Renal cortical epithelial cell (primary cell): ENCODE results near the gene MAPK14. TPM values are rescaled to one million over a fixed set of nuclear protein-coding genes. Genes with fewer than 3 reads are reported as not detected.
A peak's percentile ranks its signal among the peaks of the same experiment; 100 is the strongest.

Experiments used
- DNase-seq: peaks from one replicate; pipeline ENCODE4 v3.0.0-alpha.2; 2011; ENCODE audit warnings: low read depth
- total RNA-seq: library from RNA; depleted of rRNA; stranded (reverse); fragments of >200 nt; gene quantifications from 2 replicates; pipeline ENCODE4 v1.2.3, GENCODE V29; 2014

MAPK14 gene
- total RNA-seq, 1 donor from 2014 or later: 86.7 TPM

DNA sequence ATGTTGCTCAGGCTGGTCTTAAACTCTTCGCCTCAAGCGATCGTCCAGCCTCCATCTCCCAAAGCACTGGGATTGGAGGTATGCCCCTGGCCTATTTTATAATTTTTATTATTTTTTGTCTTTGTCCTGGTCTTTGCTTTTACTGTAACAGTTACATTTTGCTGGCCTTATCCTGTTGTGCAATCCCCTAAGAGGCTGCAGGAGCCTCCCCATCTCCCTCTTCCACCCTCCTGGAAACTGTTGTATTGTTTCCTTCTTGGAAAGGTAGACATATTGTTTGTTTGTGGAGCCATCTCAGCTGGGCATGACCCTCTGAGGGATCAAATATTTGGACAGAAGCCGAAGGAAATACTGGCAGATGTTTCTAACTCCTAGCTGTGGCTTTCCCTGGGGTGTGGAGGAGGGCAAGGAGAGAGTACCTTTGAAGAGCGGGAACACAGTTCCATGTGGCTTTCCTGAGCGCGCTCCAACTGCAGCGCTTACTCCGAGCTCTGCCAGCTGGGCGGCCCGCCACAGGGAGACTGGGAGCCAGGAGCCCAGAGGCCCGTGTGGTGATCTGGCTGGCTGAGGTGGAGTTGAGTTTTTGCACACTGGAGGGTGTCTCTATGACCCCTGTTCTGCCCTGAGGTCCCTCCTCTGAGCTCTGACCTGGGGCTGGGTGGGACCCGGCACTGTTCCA is 107.6 kb downstream of the MAPK14 start:
- DNase-seq: no peak

GRCh38 chr6:36136034-36136433 is 108.4 kb downstream of the MAPK14 start:
- no peak for DNase-seq

DNA sequence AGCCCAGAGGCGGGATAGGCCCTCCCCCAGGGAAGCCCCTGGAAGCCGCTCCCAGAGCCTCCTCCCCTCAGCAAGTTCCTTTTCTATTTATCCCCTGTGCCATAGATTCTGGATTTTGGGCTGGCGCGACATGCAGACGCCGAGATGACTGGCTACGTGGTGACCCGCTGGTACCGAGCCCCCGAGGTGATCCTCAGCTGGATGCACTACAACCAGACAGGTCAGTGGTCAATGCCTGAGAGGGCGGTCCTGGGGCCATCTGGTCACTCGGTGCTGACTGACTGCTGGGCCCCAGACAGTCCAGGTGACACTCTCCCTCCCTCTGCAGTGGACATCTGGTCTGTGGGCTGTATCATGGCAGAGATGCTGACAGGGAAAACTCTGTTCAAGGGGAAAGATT is 108.9 kb downstream of the MAPK14 start:
- no peak for DNase-seq

DNA sequence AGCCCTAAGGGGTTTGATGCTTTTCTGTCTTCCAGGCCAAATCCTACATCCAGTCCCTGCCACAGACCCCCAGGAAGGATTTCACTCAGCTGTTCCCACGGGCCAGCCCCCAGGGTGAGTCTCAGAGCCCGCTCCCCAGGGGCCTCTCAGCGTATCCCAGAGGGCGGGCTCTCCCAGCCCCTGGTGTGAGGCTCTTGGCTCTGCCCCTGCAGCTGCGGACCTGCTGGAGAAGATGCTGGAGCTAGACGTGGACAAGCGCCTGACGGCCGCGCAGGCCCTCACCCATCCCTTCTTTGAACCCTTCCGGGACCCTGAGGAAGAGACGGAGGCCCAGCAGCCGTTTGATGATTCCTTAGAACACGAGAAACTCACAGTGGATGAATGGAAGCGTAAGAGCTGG is 111.1 kb downstream of the MAPK14 start:
- DNase-seq: no peak

- no peak for DNase-seq
Measured at GRCh38 chr6:36139431-36139830, 111.8 kb downstream of the MAPK14 start.

- DNase-seq: no peak
Measured at GRCh38 chr6:36139991-36140710, 112.5 kb downstream of the MAPK14 start.

DNA sequence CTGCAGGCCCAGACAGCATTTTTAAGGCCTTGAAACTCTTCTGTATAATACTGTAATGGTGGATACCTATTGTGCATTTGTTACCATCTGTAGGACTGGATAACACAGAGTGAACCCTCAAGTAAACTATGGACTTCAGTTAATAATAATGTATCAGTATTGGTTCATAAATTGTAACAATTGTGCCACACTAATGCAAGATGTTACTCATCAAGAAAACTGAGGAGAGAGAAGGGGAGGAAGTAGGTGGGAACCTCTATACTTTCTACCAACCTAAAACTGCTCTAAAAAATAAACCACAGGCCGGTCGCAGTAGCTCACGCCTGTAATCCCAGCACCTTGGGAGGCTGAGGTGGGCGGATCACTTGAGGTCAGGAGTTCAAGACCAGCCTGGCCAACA is 113.5 kb downstream of the MAPK14 start:
- DNase-seq: no peak

DNA sequence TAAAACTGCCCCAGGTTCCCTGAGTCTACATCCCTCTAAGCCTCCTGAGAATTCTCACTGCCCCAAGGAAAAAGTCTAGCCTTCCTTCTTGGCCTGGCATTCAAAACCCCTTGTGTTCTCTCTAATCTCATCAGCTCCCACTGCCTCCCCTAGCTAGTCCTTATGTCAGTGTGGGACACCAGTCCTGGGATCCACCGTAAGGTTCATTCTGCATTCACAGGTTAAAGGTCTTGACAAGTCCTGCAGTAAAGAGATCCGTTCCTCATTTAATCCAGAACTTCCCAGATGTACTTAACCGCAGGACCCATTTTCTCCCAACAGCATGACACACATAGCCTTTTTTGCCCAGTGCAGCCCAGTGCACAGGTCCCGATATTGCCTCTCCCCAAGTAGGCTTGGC is 114.4 kb downstream of the MAPK14 start:
- no peak for DNase-seq

DNA sequence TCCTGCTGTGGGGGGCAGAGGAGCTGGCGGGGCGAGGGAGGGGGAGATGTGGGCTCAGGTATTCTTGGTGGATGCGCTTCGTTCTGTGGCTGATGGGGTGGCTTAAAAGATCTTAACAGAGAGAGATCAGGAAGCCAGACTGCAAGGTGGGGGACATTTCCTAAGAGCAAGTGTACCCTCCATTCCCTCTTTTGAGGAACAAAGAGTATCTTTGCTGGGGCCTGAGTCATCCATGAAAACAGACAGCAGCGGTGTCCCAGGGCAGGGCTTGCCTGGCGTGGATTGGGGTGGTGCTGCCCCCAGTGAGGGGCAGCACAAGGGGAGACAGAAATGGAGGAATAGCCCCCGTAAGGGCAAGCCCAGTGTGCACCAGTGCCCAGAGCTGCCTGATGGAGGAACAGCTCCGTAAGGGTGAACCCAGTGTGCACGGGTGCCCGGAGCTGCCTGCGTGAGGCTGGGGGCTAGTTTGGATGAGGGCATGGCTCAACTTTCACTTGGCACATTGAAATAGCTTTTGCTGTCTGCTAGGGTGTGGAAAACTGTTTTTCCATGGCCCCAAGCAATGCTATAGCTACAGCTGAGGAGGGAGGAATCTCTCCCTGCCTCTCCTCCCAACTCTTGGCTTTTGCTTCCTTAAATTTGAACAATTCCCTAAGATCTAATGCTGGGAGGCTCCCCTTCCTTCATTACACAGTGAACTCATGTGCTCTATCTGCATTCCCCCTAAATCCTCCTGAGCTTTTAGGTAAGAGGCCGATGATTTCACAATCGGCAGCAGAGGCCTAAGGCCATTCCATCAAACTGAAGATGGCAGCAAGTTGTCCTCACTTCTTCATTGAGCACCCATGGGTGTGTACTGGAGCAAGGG is 115.6 kb downstream of the MAPK14 start:
- DNase-seq: no peak

GRCh38 chr6:36145495-36145894 is 117.9 kb downstream of the MAPK14 start:
- DNase-seq: no peak

GRCh38 chr6:36147294-36147693 is 119.7 kb downstream of the MAPK14 start:
- DNase-seq: no peak

DNA sequence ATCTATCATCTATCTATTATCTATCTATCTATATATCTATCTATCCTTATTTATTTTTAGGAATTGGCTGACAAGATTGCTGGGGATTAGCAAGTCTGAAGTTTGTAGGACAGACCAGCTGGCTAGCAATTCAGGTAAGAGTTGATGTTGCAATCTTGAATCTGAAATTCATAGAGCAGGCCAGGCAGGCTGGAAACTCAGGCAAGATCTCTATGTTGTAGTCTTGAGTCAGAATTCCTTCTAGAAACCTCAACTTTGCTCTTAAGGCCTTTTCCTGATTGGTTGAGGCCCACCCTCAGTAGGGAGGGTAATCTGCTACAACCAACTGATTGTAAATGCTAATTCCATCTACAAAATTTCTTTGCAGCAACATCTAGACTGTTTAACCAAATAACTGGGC is 121.9 kb downstream of the MAPK14 start:
- no peak for DNase-seq

DNA sequence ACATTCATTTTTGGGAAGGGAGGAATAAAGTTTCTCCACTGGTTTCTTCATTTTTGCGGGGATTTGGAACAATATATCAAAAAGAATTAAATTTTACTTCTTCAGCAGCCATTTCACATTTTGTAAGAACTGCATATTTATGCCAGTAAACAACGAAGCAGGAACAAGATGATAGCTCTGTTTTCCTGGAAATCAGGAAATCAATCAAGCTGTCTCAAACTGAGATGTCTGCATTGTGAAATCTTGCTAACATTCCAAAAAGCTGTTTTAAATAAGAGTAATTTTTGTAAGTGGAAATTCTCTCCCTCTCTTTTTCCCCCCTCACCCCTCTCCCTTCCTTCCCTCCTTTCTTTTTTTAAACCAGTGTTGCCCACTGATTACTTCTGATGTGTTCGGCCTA is 122.7 kb downstream of the MAPK14 start:
- no peak for DNase-seq

DNA sequence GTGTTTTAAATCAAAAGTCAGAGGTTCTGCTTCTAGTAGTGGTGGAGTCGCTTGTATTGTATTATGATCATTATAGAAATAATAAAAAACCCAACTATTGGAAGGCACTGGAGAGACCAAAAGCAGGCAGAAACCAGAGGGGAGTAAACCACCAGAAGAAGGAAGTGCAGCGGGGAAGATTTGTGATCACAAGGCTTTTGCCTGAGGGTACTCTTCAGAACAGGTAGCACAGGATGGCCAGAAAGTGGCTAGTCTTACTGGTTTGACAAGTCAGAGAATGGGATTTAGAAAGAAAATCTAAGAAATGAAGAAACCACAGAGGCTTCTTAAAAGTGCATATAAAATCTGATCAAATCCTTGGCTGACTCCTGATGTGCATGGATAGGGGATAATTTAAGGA is 126.7 kb downstream of the MAPK14 start:
- DNase-seq: peak; percentile 39

GRCh38 chr6:36155662-36156061 is 128.1 kb downstream of the MAPK14 start:
- no peak for DNase-seq

- DNase-seq: peak; percentile 55
Measured at GRCh38 chr6:36160147-36160760, 132.6 kb downstream of the MAPK14 start.

Other genes with a start within 250 kb of the MAPK14 start
- gene CLPSL1, start 246.8 kb upstream of the MAPK14 start, total RNA-seq: not detected in 2 replicates
- not detected in 2 replicates for gene CLPS, start 230.5 kb upstream of the MAPK14 start, total RNA-seq
- gene LHFPL5, start 222.5 kb upstream of the MAPK14 start, total RNA-seq: 0.10 TPM in 1 of 2 replicates, not detected in the other
- gene SRPK1, start 106.7 kb upstream of the MAPK14 start, total RNA-seq: 104 and 134 TPM in 2 replicates
- gene SLC26A8, start 3.2 kb upstream of the MAPK14 start, total RNA-seq: 0.05 TPM in 1 of 2 replicates, not detected in the other
- gene MAPK13, start 102.7 kb downstream of the MAPK14 start, total RNA-seq: 17.2 and 29.5 TPM in 2 replicates
- gene BRPF3, start 168.9 kb downstream of the MAPK14 start, total RNA-seq: 3.8 and 25.3 TPM in 2 replicates
- gene PNPLA1, start 242.3 kb downstream of the MAPK14 start, total RNA-seq: not detected in 2 replicates